GM19438 (cell line): ENCODE data around the gene SIAH3.
"Not testable (repeated sequence)": the region's sequence is repeated elsewhere in the genome, so short reads cannot be mapped to it uniquely, and the experiment has no call there.

ENCODE experiments used
- ATAC-seq: cut with Tn5 transposase; IDR thresholded peaks from one replicate; pipeline ENCODE4 v1.9.1; 2021; ENCODE audit warnings: low read depth; ENCODE audit not compliant: unreplicated experiment

SIAH3 gene

DNA sequence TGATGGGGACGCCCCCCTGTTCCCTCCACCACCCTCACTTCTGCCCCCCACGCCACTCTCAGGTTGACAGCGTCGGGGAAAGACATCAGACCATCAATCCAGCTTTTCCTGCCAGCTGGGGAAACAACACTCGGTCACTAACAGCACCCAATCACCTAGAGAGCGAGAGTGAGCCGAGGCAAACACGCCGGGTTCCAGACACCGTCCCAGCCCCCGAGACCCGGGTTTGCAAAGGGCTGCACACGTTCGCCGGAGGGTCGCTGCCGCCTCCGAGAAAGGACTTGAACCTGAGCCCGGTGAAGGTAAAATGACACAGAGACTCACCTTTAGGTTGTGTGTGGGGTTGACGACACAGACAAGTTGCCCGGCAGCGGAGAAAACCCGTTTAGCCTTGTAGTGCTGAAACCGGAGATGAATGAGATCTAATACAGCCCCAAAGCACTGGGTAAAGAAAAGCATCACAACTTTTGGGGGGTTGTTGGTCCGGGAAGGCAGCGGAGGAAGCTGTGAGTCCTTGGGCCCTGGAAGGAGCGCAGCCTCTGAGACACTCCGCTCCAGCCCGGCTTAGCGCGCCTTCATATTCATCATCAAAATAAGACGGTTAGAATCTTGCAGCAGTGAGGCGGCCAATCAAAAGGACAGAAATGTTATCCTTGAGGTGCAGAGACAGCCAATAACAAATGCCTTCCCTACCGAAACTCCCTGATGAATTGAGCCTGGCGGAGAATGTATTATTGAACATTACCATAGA is at the start of gene SIAH3:
Gene SIAH3, minus strand, starts transcription at position 583 of the 751 bp plus-strand sequence. Its CDS starts 124 bp downstream, at position 459.
- no peak for ATAC-seq

- ATAC-seq = no peak
These were observed 47.9 kb upstream of the SIAH3 start for GRCh38 chr13:45899406-45899805.

GRCh38 chr13:45897562-45897961 is 46.0 kb upstream of the SIAH3 start:
- ATAC-seq = no peak

DNA sequence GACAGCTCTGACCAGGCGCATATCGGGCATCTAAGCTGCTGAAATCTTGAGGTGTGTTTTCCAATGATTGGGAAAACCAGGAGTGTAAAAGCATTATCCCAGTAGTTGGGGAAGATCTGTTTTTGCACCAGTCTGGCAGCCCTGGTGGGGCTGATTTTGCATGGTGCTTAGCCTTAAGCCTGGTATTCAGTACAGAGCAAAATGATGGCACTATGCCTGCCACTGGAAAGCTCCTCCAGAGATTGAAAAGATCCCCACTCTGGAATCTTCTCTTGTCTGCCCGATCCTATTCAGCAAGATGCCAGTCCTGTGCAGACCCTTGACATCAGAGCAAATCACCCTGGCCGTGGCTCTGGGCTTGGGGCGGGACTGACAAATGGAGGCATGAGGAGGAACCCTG is 44.7 kb upstream of the SIAH3 start:
- ATAC-seq = no peak

DNA sequence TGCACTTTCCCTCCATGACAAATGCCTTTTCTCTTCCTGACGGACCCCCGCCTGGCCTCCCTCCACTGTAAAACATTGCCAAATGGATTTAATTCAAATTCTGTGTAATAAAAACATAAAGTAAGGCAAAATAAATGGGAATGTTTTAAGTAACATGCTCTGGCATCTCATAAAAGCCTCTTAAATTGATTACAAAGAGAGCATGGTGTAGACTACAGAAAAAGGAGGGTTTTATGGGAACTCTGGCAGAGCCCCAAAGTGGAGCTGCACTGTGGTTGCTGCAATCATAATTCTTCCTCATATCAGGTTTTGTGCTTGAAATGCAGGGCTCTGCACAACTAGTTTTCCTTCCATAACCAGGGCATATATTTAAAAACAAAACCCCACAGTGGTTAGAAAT is 44.3 kb upstream of the SIAH3 start:
- ATAC-seq = no peak

DNA sequence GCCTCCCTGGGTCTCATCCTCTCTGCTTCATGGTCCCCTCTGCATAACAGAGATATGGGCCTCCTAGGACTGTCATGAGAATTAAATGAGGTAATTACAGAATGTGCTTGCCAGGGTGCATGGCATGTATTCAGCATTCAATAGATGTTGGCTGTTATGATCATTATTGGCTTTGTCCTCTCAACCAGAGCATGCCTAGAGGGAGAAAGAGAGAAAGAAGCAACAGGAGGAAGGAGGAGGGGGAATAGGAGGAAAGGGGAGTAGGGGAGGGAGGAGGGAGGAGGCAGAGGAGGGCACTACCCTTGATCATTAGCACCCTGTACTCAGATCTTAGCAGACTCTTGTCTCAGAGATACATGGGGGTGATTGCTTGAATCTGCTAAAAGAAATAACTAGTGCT is 41.0 kb upstream of the SIAH3 start:
- ATAC-seq = no peak

DNA sequence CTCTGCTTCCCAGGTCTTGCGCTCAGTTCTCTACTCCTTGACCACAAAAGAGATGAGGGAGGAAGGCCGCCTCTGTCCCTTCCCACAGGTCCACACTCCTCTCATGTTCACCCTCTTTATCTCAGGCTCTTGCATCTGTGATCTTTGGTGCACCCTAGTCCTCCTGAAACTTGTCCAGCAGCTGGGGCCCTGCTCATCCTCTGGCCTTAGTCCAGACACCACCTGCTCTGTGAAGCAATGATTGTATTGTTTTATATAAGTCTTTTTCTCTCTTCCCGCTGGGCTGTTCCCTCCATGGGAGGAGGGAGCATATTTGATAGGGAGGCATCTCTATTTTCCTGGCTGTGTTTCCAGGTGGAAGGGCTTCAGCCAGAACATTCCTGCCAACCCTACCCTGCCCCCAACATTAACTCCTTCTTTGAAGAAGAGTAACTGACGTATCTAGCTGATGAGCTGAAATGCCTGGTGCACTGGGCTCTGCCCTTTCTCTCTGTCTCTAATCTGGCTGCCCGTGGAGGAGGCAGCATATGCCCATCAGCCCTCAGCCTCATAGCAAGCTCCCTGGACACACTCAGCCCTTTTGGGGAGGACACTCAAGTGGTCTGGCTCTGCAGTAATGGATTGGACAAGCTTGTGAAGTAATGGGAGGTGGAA is 38.2 kb upstream of the SIAH3 start:
- ATAC-seq = no peak

DNA sequence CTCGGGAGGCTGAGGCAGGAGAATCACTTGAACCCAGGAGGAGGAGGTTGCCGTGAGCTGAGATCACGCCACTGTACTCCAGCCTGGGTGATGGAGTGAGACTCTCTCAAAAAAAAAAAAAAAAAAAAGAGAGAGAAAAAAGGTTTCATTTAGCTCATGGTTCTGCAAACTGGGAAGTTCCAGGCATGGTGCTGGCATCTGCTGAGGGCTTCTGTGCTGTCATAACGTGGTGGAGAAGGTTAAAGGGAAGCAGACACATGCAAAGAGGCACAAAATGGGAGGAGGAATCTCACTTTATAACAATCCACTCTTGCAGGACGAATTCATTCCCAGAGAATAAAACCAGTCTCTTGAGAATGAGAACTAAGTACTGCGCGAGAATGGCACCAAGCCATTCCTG is 34.9 kb upstream of the SIAH3 start:
- no peak for ATAC-seq

- no peak for ATAC-seq
These were observed 33.6 kb upstream of the SIAH3 start for GRCh38 chr13:45885194-45885593.

DNA sequence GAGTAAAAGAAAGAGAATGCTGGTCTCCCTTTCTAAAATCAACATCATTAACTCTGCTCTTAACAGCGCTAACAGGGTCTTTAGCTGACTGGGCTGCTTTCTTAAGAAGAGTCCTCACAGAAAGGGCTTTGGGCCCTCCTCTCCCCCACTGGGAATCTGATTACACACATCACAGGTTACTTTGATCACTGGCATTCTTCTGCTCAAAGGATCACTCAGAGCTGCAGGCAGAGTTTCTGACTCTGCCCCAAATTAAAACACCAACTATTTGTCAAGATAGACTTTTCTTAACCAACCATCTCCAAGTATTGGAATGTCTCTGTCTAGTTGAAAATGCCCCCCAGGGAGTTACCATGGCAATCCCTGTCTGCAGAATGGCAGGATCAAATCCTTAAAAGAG is 31.1 kb upstream of the SIAH3 start:
- ATAC-seq = no peak

GRCh38 chr13:45881353-45881752 is 29.8 kb upstream of the SIAH3 start:
- ATAC-seq = no peak

- no peak for ATAC-seq
These were observed 28.7 kb upstream of the SIAH3 start for GRCh38 chr13:45880242-45880641.

GRCh38 chr13:45879666-45880065 is 28.1 kb upstream of the SIAH3 start:
- ATAC-seq = no peak

DNA sequence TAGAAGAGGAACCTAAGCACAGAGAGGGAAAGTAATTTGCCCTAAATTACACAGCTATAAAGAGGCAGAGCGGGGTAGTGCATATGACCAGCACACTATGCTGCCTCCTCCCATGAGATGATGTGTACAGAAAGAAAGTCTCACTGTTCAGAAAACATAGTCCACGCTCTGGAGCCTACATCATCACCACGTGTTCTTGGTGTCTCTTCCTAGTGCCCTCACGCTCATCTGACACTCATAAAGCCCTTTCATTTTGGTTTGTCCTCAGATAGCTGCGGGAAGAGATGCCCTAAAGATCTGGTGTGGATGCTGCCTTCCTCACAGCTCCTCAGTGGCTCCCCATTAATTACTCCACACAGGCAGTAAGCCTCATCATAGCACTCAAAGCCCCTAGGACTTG is 27.4 kb upstream of the SIAH3 start:
- no peak for ATAC-seq

DNA sequence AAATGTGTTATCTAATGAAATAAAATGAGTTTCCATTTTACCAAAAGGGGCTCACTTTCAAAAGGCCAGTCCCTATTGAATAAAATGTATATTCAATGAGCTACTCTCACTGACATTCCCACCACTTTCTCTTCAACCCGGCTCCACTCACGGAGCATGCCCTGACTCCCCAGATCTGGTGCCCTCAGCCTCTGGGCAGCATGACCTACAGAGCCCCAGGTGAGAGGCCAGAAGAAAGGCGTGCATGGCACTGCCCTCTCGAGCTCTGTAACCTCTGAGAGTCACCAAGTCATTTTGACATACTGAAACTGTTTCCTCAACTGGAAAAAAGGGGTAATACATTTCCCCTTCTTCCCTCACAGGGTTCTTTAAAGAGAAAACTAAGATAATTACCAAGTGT is 25.2 kb upstream of the SIAH3 start:
- ATAC-seq = no peak

- ATAC-seq = no peak
These were observed 24.4 kb upstream of the SIAH3 start for GRCh38 chr13:45875951-45876350.

DNA sequence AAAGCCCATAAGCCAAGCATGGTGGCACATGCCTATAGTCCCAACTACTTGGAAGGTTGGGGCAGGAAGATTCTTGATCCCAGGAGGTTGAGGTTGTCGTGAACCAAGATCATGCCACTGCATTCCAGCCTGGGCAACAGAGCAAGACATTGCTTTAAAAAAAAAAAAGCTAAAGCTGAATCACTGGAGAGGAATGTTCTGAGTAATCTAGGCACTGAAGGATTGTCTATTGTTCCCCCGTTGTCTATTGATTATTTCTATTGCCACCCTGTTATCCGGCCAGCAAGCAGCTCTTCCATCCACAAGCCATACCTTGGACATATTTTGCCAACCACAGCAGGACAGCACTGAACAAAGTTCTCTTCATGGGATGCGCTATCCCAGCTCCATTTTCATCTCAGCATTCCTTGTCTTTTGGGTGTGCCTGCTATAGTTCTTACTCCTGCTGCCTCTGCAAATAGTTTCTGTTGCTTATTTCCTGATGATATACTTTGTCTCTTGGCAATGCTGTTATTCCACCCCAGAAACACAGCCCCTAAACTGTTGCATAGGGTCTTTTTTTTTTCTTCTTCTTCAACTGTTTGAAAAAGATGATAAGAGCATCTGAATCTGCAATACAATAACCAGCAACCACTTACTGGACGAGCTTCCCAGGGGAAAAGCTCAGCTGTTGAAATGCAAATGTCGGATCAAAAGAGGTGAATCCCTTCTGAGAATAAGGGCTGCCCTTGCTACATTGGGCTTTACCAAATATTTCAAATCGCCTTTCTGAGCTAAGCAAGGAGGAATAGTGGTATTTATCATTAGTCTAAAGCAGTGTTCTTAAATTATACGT is 22.2 kb upstream of the SIAH3 start:
- no peak for ATAC-seq

- ATAC-seq = no peak
These were observed 21.0 kb upstream of the SIAH3 start for GRCh38 chr13:45872566-45872965.

GRCh38 chr13:45871201-45871600 is 19.6 kb upstream of the SIAH3 start:
- ATAC-seq = not testable (repeated sequence)

- ATAC-seq = no peak
These were observed 18.7 kb upstream of the SIAH3 start for GRCh38 chr13:45870232-45870631.

DNA sequence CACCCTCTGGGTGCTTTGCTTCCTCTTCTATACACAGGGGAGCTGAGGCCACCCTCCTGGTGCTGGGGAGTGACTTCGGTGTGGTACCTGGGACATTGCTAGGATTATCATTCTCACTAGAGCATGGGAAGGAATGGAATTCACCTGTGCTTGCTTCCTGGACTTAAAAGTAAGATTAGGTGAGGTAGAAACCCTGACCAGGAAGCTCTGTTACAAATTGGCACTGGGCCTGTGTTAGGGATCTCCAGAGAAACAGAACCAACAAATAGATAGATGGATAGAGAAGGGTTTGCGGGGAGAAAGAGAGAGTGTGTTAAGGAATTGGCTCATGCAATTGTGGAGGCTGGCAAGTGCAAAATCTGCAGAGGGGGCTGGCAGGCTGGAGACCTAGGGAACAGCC is 13.9 kb upstream of the SIAH3 start:
- no peak for ATAC-seq
